ENCODE results near the gene TEX26. TPM values are rescaled to one million over a fixed set of nuclear protein-coding genes. Genes with fewer than 3 reads are reported as not detected.
"Not testable (repeated sequence)": the region's sequence is repeated elsewhere in the genome, so short reads cannot be mapped to it uniquely, and the experiment has no call there.

The TEX26 gene
- total and polyA plus RNA-seq, 2 donors, result 0.16 TPM; not detected in 1

DNA sequence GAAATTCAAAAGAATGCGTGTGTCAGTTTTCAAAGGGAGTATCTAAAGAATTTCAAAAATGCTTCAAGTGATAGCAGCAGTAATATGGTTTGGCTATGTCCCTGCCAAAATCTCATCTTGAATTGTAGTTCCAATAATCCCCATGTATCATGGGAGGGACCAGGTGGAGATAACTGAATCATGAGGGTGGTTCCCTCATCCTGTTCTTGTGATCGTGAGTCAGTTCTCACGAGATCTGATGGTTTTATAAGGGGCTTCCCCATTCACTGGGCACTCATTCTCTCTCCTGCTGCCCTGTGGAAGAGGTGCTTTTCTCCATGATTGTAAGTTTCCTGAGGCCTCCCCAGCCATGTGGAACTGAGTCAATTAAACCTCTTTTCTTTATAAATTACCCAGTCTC lies 5.3 kb upstream of the TEX26 start:
- not testable (repeated sequence) for H3K4me1 ChIP-seq (ENCODE audit: insufficient read depth); H3K4me3 ChIP-seq (ENCODE audit: low read depth, low read length); H3K36me3 ChIP-seq (ENCODE audit: insufficient read depth); DNase-seq (ENCODE audit: extremely low spot score); H3K27ac ChIP-seq (ENCODE audit: low read depth)
- WGBS, result 71% methylated on average over 3 of the region's 3 CpGs

DNA sequence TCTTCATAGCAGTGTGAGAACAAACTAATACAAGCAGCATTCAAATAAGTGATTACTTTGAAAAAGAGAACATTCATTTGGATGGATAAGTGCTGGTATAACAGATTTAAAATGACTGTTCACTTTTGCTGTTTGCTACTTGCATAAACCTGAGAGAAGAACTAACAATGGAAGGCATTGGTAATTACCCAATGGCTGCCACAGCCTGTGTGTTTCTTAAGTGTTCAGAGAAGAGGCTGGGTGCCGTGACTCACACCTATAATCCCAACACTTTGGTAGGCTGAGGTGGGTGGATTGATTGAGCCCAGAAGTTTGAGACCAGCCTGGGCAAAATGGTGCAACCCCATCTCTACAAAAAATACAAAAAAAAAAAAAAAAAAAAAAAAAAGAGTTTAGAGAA lies 4.9 kb upstream of the TEX26 start:
- Histone ChIP-seq H3K27ac (ENCODE audit: low read depth) (no peak overlapping the region), H3K4me3 (ENCODE audit: low read depth, low read length) (no peak overlapping the region), H3K36me3 (ENCODE audit: insufficient read depth) (no peaks in the 10 kb centered on the region), H3K4me1 (ENCODE audit: insufficient read depth) (no peaks in the 10 kb centered on the region)
- DNase-seq (ENCODE audit: extremely low spot score), result no peak
- WGBS, result 94% methylated on average over 1 of the region's 1 CpG

DNA sequence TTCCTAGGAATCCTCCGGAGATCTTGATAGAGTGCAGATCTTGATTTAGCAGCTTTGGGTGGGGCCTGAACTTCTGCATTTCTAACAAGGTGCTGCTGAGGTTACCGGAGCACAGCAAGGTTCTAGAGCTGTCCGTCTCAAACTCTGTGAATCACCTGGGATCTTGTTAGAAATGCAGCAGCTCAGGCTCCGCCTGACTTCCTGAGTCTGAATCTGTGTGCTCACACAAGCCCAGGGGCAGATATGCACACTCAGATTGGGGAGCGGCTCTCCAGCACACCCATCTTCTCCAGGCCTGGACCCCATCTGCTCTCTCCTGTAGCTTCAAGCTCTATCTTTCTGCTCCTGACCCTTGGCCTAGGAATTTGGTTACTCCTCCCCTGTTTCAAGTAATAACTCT lies 3.5 kb upstream of the TEX26 start:
- no peak overlapping the region for H3K4me3 ChIP-seq (ENCODE audit: low read depth, low read length)
- DNase-seq (ENCODE audit: extremely low spot score), result no peak
- WGBS, result 83% methylated on average over 5 of the region's 5 CpGs
- H3K4me1 ChIP-seq (ENCODE audit: insufficient read depth), result no peaks in the 10 kb centered on the region
- no peak overlapping the region for H3K27ac ChIP-seq (ENCODE audit: low read depth)
- H3K36me3 ChIP-seq (ENCODE audit: insufficient read depth), result no peaks in the 10 kb centered on the region

- H3K4me3 ChIP-seq (ENCODE audit: low read depth, low read length), result no peak overlapping the region
- H3K36me3 ChIP-seq (ENCODE audit: insufficient read depth), result no peaks in the 10 kb centered on the region
- H3K4me1 ChIP-seq (ENCODE audit: insufficient read depth), result no peaks in the 10 kb centered on the region
- 92% methylated on average over 3 of the region's 3 CpGs for WGBS
- DNase-seq (ENCODE audit: extremely low spot score), result no peak
- no peak overlapping the region for H3K27ac ChIP-seq (ENCODE audit: low read depth)
Observed at GRCh38 chr13:30933354-30933670, 856 bp downstream of the TEX26 start.

DNA sequence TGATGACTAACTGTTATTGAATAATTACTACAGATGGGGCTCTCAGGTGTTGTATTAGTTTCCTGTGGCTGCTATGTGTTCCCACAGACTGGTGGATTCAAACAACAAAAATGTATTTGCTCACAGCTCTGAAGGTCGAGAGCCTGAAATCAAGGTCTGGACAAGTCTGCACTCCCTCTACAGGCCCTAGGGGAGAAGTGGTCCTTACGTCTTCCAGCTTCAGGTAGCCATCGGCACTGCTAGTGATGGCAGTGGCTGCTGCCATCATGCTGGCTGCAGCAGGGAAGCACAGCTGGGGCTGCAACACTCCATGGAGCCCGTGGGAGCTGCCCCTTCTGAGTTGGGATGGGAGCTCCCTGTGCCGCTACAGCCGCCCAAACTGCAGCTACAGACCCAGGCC lies 1.9 kb downstream of the TEX26 start:
- Histone ChIP-seq H3K36me3 (ENCODE audit: insufficient read depth) (no peaks in the 10 kb centered on the region), H3K4me3 (ENCODE audit: low read depth, low read length) (no peak overlapping the region), H3K27ac (ENCODE audit: low read depth) (no peak overlapping the region), H3K4me1 (ENCODE audit: insufficient read depth) (no peaks in the 10 kb centered on the region)
- 77% methylated on average over 6 of the region's 6 CpGs for WGBS
- DNase-seq (ENCODE audit: extremely low spot score), result no peak

DNA sequence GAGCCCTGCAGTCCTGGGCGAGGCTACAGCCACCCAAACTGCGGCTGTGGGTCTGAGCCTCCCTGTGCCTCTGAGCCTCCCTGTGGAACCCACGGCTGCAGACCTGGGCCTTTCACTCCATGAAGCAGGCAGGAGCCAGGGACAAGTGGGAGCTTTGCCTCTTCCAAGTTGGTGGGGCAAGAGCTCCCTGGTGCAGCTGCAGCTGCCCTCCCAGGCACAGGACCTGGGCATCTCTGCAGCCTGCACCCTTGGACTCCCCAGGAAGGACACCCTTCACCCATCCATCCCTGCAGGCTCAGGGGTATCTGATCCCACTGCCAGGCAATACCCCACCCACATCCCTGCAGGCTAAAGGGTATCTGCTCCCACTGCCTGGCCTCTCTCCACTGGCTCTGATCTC lies 2.3 kb downstream of the TEX26 start:
- 96% methylated on average over 3 of the region's 3 CpGs for WGBS
- DNase-seq (ENCODE audit: extremely low spot score), result no peak
- Histone ChIP-seq H3K4me3 (ENCODE audit: low read depth, low read length) (no peak overlapping the region), H3K27ac (ENCODE audit: low read depth) (no peak overlapping the region), H3K4me1 (ENCODE audit: insufficient read depth) (no peaks in the 10 kb centered on the region), H3K36me3 (ENCODE audit: insufficient read depth) (no peaks in the 10 kb centered on the region)

DNA sequence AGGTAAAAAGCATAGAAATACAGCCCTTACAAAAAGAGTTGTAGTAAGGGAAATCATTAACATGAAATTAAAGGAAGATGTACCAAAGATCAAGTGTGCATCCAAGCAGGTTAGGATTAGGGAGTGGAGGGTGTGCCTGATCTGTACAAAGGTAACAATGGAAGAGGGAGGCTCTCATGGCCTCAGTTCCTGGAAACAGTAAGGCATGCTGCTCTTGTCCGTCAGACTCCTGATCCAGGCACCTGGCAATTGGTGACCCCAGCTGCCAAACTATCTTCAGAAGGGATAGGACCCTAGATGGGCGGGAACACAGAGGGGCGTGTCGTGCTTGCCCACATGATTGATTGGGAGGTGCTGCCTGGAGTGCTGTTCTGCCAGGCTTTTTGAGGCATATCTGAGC lies 4.5 kb downstream of the TEX26 start:
- no peak overlapping the region for H3K27ac ChIP-seq (ENCODE audit: low read depth)
- H3K4me3 ChIP-seq (ENCODE audit: low read depth, low read length), result no peak overlapping the region
- 83% methylated on average over 4 of the region's 4 CpGs for WGBS
- no peak for DNase-seq (ENCODE audit: extremely low spot score)
- no peaks in the 10 kb centered on the region for H3K36me3 ChIP-seq (ENCODE audit: insufficient read depth)
- H3K4me1 ChIP-seq (ENCODE audit: insufficient read depth), result no peaks in the 10 kb centered on the region

DNA sequence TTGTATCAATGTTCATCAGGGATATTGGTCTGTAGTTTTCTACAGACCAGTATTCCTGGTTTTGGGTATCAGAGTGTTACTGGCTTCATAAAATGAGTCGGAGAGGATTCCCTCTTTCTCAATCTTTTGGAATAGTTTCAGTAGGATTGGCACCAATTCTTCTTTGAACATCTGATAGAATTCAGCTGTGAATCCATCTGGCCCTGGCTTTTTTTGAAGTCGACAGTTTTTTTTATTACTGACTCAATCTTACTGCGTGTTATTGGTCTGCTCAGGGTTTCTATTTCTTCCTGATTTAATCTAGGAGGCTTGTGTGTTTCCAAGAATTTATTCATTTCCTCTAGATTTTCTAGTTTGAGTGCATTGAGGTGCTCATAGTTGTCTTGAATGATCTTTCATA lies 11.4 kb downstream of the TEX26 start:
- DNase-seq (ENCODE audit: extremely low spot score), result no peak
- no peaks in the 10 kb centered on the region for H3K4me1 ChIP-seq (ENCODE audit: insufficient read depth)
- no peaks in the 10 kb centered on the region for H3K36me3 ChIP-seq (ENCODE audit: insufficient read depth)
- no peak overlapping the region for H3K27ac ChIP-seq (ENCODE audit: low read depth)
- H3K4me3 ChIP-seq (ENCODE audit: low read depth, low read length), result no peak overlapping the region
- 57% methylated on average over 3 of the region's 3 CpGs for WGBS

GRCh38 chr13:30957258-30957943 lies 24.9 kb downstream of the TEX26 start:
- no peak overlapping the region for H3K4me3 ChIP-seq (ENCODE audit: low read depth, low read length)
- no peaks in the 10 kb centered on the region for H3K36me3 ChIP-seq (ENCODE audit: insufficient read depth)
- no peak overlapping the region for H3K27ac ChIP-seq (ENCODE audit: low read depth)
- WGBS, result 82% methylated on average over 5 of the region's 5 CpGs
- H3K4me1 ChIP-seq (ENCODE audit: insufficient read depth), result no peaks in the 10 kb centered on the region
- no peak for DNase-seq (ENCODE audit: extremely low spot score)

- DNase-seq (ENCODE audit: extremely low spot score), result no peak
- no peak overlapping the region for H3K27ac ChIP-seq (ENCODE audit: low read depth)
- H3K36me3 ChIP-seq (ENCODE audit: insufficient read depth), result no peaks in the 10 kb centered on the region
- no peaks in the 10 kb centered on the region for H3K4me1 ChIP-seq (ENCODE audit: insufficient read depth)
- no peak overlapping the region for H3K4me3 ChIP-seq (ENCODE audit: low read depth, low read length)
- WGBS, result 86% methylated on average over 1 of the region's 1 CpG
Observed at GRCh38 chr13:30959678-30960077, 27.2 kb downstream of the TEX26 start.

GRCh38 chr13:30963791-30964190 lies 31.3 kb downstream of the TEX26 start:
- Histone ChIP-seq H3K4me3 (ENCODE audit: low read depth, low read length) (no peak overlapping the region), H3K36me3 (ENCODE audit: insufficient read depth) (no peaks in the 10 kb centered on the region), H3K4me1 (ENCODE audit: insufficient read depth) (no peaks in the 10 kb centered on the region), H3K27ac (ENCODE audit: low read depth) (no peak overlapping the region)
- 30% methylated on average over 5 of the region's 5 CpGs for WGBS
- DNase-seq (ENCODE audit: extremely low spot score), result no peak

GRCh38 chr13:30965380-30965779 lies 32.9 kb downstream of the TEX26 start:
- no peak for DNase-seq (ENCODE audit: extremely low spot score)
- H3K4me3 ChIP-seq (ENCODE audit: low read depth, low read length), result no peak overlapping the region
- WGBS, result 82% methylated on average over 1 of the region's 1 CpG
- H3K36me3 ChIP-seq (ENCODE audit: insufficient read depth), result no peaks in the 10 kb centered on the region
- H3K4me1 ChIP-seq (ENCODE audit: insufficient read depth), result no peaks in the 10 kb centered on the region
- H3K27ac ChIP-seq (ENCODE audit: low read depth), result no peak overlapping the region

GRCh38 chr13:30966101-30966500 lies 33.6 kb downstream of the TEX26 start:
- WGBS, result 88% methylated on average over 3 of the region's 3 CpGs
- no peak overlapping the region for H3K27ac ChIP-seq (ENCODE audit: low read depth)
- no peaks in the 10 kb centered on the region for H3K4me1 ChIP-seq (ENCODE audit: insufficient read depth)
- H3K4me3 ChIP-seq (ENCODE audit: low read depth, low read length), result no peak overlapping the region
- no peak for DNase-seq (ENCODE audit: extremely low spot score)
- no peaks in the 10 kb centered on the region for H3K36me3 ChIP-seq (ENCODE audit: insufficient read depth)

DNA sequence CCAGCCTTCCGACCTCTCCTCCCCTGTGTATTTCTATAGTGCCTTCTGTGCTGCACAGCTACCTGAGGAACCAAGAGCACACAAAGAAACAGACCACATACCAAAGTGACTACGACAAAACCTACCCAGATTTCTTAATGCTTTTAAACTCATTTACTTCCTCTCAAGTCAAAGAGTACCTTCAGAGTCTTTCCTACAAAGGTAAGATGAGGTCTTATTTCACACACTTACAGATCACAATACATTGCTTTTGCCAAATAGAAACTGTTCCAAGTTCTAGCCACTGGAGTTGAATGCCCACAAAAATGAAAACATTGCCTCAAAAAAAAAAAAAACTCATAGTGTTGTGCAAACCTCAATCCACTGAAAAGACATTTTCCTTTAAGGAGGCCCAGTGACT lies 36.4 kb downstream of the TEX26 start:
- H3K4me1 ChIP-seq (ENCODE audit: insufficient read depth), result no peaks in the 10 kb centered on the region
- WGBS, result 80% methylated on average over 2 of the region's 2 CpGs
- DNase-seq (ENCODE audit: extremely low spot score), result no peak
- no peak overlapping the region for H3K4me3 ChIP-seq (ENCODE audit: low read depth, low read length)
- no peaks in the 10 kb centered on the region for H3K36me3 ChIP-seq (ENCODE audit: insufficient read depth)
- no peak overlapping the region for H3K27ac ChIP-seq (ENCODE audit: low read depth)

GRCh38 chr13:30971575-30971974 lies 39.1 kb downstream of the TEX26 start:
- Histone ChIP-seq H3K27ac (ENCODE audit: low read depth) (no peak overlapping the region), H3K4me1 (ENCODE audit: insufficient read depth) (no peaks in the 10 kb centered on the region), H3K4me3 (ENCODE audit: low read depth, low read length) (no peak overlapping the region), H3K36me3 (ENCODE audit: insufficient read depth) (no peaks in the 10 kb centered on the region)
- WGBS, result 67% methylated on average over 2 of the region's 2 CpGs
- DNase-seq (ENCODE audit: extremely low spot score), result no peak

All from urinary bladder (tissue), 4 donors.